ENCODE results near the gene NALCN.

NALCN gene

GRCh38 chr13:101301053-101301452 is 115.3 kb downstream of the NALCN start:
- TF ChIP-seq ZNF274 (IDR thresholded peaks at IDR 0.05; ENCODE audit: low read depth, low read length) = no peak

GRCh38 chr13:101300531-101300930 is 115.8 kb downstream of the NALCN start:
- no peak for TF ChIP-seq ZNF274 (IDR thresholded peaks at IDR 0.05; ENCODE audit: low read depth, low read length)
- no peak overlapping the region for H3K4me3 ChIP-seq (ENCODE audit: low read length)

More at GRCh38 chr13:101301053-101301452, 115.3 kb downstream of the NALCN start:
- no peak overlapping the region for H3K4me3 ChIP-seq (ENCODE audit: low read length)

GRCh38 chr13:101298517-101298916 is 117.8 kb downstream of the NALCN start:
- no peak overlapping the region for H3K4me3 ChIP-seq (ENCODE audit: low read length)
- no peak for TF ChIP-seq ZNF274 (IDR thresholded peaks at IDR 0.05; ENCODE audit: low read depth, low read length)

GRCh38 chr13:101297794-101298193 is 118.5 kb downstream of the NALCN start:
- no peak for TF ChIP-seq ZNF274 (IDR thresholded peaks at IDR 0.05; ENCODE audit: low read depth, low read length)
- no peak overlapping the region for H3K4me3 ChIP-seq (ENCODE audit: low read length)

GRCh38 chr13:101292711-101293110 is 123.6 kb downstream of the NALCN start:
- H3K4me3 ChIP-seq (ENCODE audit: low read length) = no peak overlapping the region
- no peak for TF ChIP-seq ZNF274 (IDR thresholded peaks at IDR 0.05; ENCODE audit: low read depth, low read length)

GRCh38 chr13:101291646-101292515 is 124.4 kb downstream of the NALCN start:
- no peak overlapping the region for H3K4me3 ChIP-seq (ENCODE audit: low read length)
- no peak for TF ChIP-seq ZNF274 (IDR thresholded peaks at IDR 0.05; ENCODE audit: low read depth, low read length)

- no peak overlapping the region for H3K4me3 ChIP-seq (ENCODE audit: low read length)
- TF ChIP-seq ZNF274 (IDR thresholded peaks at IDR 0.05; ENCODE audit: low read depth, low read length) = no peak
Measured at GRCh38 chr13:101291206-101291605, 125.1 kb downstream of the NALCN start.

- TF ChIP-seq ZNF274 (IDR thresholded peaks at IDR 0.05; ENCODE audit: low read depth, low read length) = no peak
- no peak overlapping the region for H3K4me3 ChIP-seq (ENCODE audit: low read length)
Measured at GRCh38 chr13:101289764-101290163, 126.5 kb downstream of the NALCN start.

GRCh38 chr13:101283782-101284181 is 132.5 kb downstream of the NALCN start:
- H3K4me3 ChIP-seq (ENCODE audit: low read length) = no peak overlapping the region
- no peak for TF ChIP-seq ZNF274 (IDR thresholded peaks at IDR 0.05; ENCODE audit: low read depth, low read length)

GRCh38 chr13:101272886-101273285 is 143.4 kb downstream of the NALCN start:
- TF ChIP-seq ZNF274 (IDR thresholded peaks at IDR 0.05; ENCODE audit: low read depth, low read length) = no peak

GRCh38 chr13:101271681-101272245 is 144.5 kb downstream of the NALCN start:
- no peak for TF ChIP-seq ZNF274 (IDR thresholded peaks at IDR 0.05; ENCODE audit: low read depth, low read length)
- H3K4me3 ChIP-seq (ENCODE audit: low read length) = no peak overlapping the region

More at GRCh38 chr13:101272886-101273285, 143.4 kb downstream of the NALCN start:
- no peak overlapping the region for H3K4me3 ChIP-seq (ENCODE audit: low read length)

- TF ChIP-seq ZNF274 (IDR thresholded peaks at IDR 0.05; ENCODE audit: low read depth, low read length) = no peak
- H3K4me3 ChIP-seq (ENCODE audit: low read length) = no peak overlapping the region
Measured at GRCh38 chr13:101267656-101268055, 148.7 kb downstream of the NALCN start.

GRCh38 chr13:101265934-101266333 is 150.4 kb downstream of the NALCN start:
- TF ChIP-seq ZNF274 (IDR thresholded peaks at IDR 0.05; ENCODE audit: low read depth, low read length) = no peak
- H3K4me3 ChIP-seq (ENCODE audit: low read length) = no peak overlapping the region

GRCh38 chr13:101264931-101265330 is 151.4 kb downstream of the NALCN start:
- no peak for TF ChIP-seq ZNF274 (IDR thresholded peaks at IDR 0.05; ENCODE audit: low read depth, low read length)
- no peak overlapping the region for H3K4me3 ChIP-seq (ENCODE audit: low read length)

GRCh38 chr13:101262306-101262705 is 154.0 kb downstream of the NALCN start:
- no peak overlapping the region for H3K4me3 ChIP-seq (ENCODE audit: low read length)
- no peak for TF ChIP-seq ZNF274 (IDR thresholded peaks at IDR 0.05; ENCODE audit: low read depth, low read length)
